ENCODE measurements around the gene LINC00632.

LINC00632 gene

GRCh38 chrX:140764401-140764919 lies 54.9 kb downstream of the LINC00632 start:
- H3K4me3 ChIP-seq (ENCODE audit: low read depth, low read length), result peak overlapping the region; percentile 69
- peak; percentile 41 for DNase-seq (ENCODE audit: low read depth)
- no peak for TF ChIP-seq CTCF (conservative IDR thresholded peaks at IDR 0.05; ENCODE audit: low read depth, low read length)

- peak; percentile 51 for DNase-seq (ENCODE audit: low read depth)
- no peak for TF ChIP-seq CTCF (conservative IDR thresholded peaks at IDR 0.05; ENCODE audit: low read depth, low read length)
- H3K4me3 ChIP-seq (ENCODE audit: low read depth, low read length), result peak overlapping the region; percentile 69
Measured at GRCh38 chrX:140765043-140765784, 55.7 kb downstream of the LINC00632 start.

- DNase-seq (ENCODE audit: low read depth), result peak; percentile 72
- H3K4me3 ChIP-seq (ENCODE audit: low read depth, low read length), result peak overlapping the region; percentile 69
- TF ChIP-seq CTCF (conservative IDR thresholded peaks at IDR 0.05; ENCODE audit: low read depth, low read length), result peak; percentile 78
Measured at GRCh38 chrX:140766024-140766611, 56.6 kb downstream of the LINC00632 start.

- DNase-seq (ENCODE audit: low read depth), result no peak
- no peak for TF ChIP-seq CTCF (conservative IDR thresholded peaks at IDR 0.05; ENCODE audit: low read depth, low read length)
Measured at GRCh38 chrX:140767646-140768045, 58.1 kb downstream of the LINC00632 start.

GRCh38 chrX:140775211-140775610 lies 65.7 kb downstream of the LINC00632 start:
- no peak overlapping the region for H3K4me3 ChIP-seq (ENCODE audit: low read depth, low read length)
- DNase-seq (ENCODE audit: low read depth), result no peak
- TF ChIP-seq CTCF (conservative IDR thresholded peaks at IDR 0.05; ENCODE audit: low read depth, low read length), result no peak

More at GRCh38 chrX:140767646-140768045, 58.1 kb downstream of the LINC00632 start:
- no peak overlapping the region for H3K4me3 ChIP-seq (ENCODE audit: low read depth, low read length)

GRCh38 chrX:140776320-140776719 lies 66.8 kb downstream of the LINC00632 start:
- no peak for TF ChIP-seq CTCF (conservative IDR thresholded peaks at IDR 0.05; ENCODE audit: low read depth, low read length)
- no peak overlapping the region for H3K4me3 ChIP-seq (ENCODE audit: low read depth, low read length)
- no peak for DNase-seq (ENCODE audit: low read depth)

Data from choroid plexus epithelial cell (primary cell).